Skeletal muscle tissue (tissue), 4 donors: ENCODE results near the gene NUDT3. TPM values are rescaled to one million over a fixed set of nuclear protein-coding genes. Genes with fewer than 3 reads are reported as not detected.
A peak's percentile ranks its signal among the peaks of the same experiment; 100 is the strongest.

Experiments used
- H3K27ac ChIP-seq: one replicate; pipeline ENCODE4 v1.7.0; 2013; ENCODE audit warnings: mild to moderate bottlenecking, low read depth, low read length, inconsistent platforms
- H3K27me3 ChIP-seq, 3 donors: one replicate each; pipeline ENCODE4 v1.7.0; 2013; ENCODE audit warnings: low read length in 3 of 3; ENCODE audit not compliant: control insufficient read depth in 3 of 3, insufficient read depth in 3 of 3
- H3K36me3 ChIP-seq, 3 donors: one replicate each; pipeline ENCODE4 v1.7.0; 2013; ENCODE audit warnings: low read length in 3 of 3; ENCODE audit not compliant: control insufficient read depth in 3 of 3, insufficient read depth in 3 of 3
- H3K4me1 ChIP-seq, 3 donors: one replicate each; pipeline ENCODE4 v1.7.0; 2013; ENCODE audit warnings: low read length in 3 of 3, mild to moderate bottlenecking in 3 of 3; ENCODE audit not compliant: control insufficient read depth in 3 of 3, insufficient read depth in 3 of 3
- H3K4me3 ChIP-seq, 3 donors: one replicate each; pipeline ENCODE4 v1.7.0; 2013; ENCODE audit warnings: low read length in 3 of 3
- H3K9ac ChIP-seq, 3 donors: one replicate each; pipeline ENCODE4 v1.7.0; 2013; ENCODE audit warnings: low read length in 3 of 3, mild to moderate bottlenecking in 3 of 3, moderate library complexity in 2 of 3, low read depth in 1 of 3
- H3K9me3 ChIP-seq, 3 donors: one replicate each; pipeline ENCODE4 v1.7.0; 2013; ENCODE audit warnings: low read length in 3 of 3; ENCODE audit not compliant: control insufficient read depth in 3 of 3
- total RNA-seq: library from RNA; depleted of rRNA; stranded (reverse); fragments of >200 nt; gene quantifications from one replicate; pipeline ENCODE4 v1.2.3, GENCODE V29; 2014
- donor health status: Osteomylitis.

Gene NUDT3
- total RNA-seq, 1 donor from 2014 or later, result 28.7 TPM

GRCh38 chr6:34237316-34237721, 155.2 kb downstream of the NUDT3 start:
- Histone ChIP-seq H3K27me3 (no peaks in the 10 kb centered on the region), H3K4me3 (peak overlapping the region; percentile 59 to 78 (median 73)), H3K9me3 (no peaks in the 10 kb centered on the region), H3K9ac (peak overlapping the region; percentile 51 to 84 (median 73)), H3K27ac (peak overlapping the region; percentile 36), H3K4me1 (peaks cover 4 to 12% (median 11%) of the 10 kb centered on the region in 3 donors), H3K36me3 (peaks cover 5 to 17% (median 9%) of the 10 kb centered on the region in 3 donors)

DNA sequence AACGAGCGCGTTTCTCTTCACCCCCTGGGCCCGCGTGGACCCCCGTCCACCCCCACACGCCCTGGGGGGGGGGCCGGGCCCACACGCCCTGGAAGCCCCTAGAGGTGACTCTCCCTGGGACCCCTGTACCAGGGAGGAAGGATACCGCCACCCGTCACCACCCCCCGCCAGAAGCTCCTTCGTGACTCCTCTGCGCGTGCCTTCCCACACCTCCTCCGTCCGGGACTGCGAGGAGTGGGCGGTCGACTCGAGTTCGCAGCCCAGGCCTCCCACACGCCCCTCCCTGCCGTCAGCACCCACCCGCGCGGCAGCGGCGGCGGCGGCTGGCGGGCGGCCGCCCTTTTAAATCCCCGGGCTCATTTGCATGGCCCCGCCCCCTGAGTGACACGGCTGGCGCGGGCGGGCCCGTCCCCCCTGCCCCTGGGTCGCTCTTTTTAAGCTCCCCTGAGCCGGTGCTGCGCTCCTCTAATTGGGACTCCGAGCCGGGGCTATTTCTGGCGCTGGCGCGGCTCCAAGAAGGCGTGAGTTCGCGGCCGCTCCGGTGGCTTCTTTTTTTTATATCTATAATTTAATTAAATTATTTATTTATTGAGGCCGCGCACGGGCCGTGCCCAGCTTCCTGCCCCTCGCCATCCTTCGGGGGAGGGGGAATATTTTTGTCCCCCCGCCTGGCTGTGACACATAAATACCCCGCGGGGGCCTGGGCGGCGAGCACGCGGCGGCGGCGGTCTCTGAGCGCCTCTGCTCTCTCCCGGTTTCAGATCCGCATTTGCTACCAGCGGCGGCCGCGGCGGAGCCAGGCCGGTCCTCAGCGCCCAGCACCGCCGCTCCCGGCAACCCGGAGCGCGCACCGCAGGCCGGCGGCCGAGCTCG, 155.8 kb downstream of the NUDT3 start, which contains the start of gene HMGA1:
Gene HMGA1, plus strand, starts transcription at position 431 of the 873 bp plus-strand sequence. CDS start 3,908 bp downstream, outside the sequence.
- Histone ChIP-seq H3K9me3 (no peaks in the 10 kb centered on the region), H3K27me3 (no peaks in the 10 kb centered on the region), H3K27ac (peak within 1 kb of the TSS; percentile 75), H3K4me1 (peaks cover 4 to 12% (median 11%) of the 10 kb centered on the region in 3 donors), H3K36me3 (peaks cover 4 to 11% (median 4%) of the 10 kb centered on the region in 3 donors), H3K4me3 (peak within 1 kb of the TSS; percentile 59 to 78 (median 73)), H3K9ac (peak within 1 kb of the TSS; percentile 51 to 84 (median 73))

- Histone ChIP-seq H3K27ac (peak overlapping the region; percentile 75), H3K9me3 (no peaks in the 10 kb centered on the region), H3K27me3 (no peaks in the 10 kb centered on the region), H3K4me3 (peak overlapping the region; percentile 59 to 68 (median 66)), H3K4me1 (peaks cover 4 to 12% (median 11%) of the 10 kb centered on the region in 3 donors), H3K36me3 (peaks cover 0 to 7% (median under 1%) of the 10 kb centered on the region in 3 donors), H3K9ac (peak overlapping the region; percentile 43 to 80 (median 56))
Observed at GRCh38 chr6:34236131-34236442, 156.4 kb downstream of the NUDT3 start.

GRCh38 chr6:34235307-34236130, 156.9 kb downstream of the NUDT3 start:
- H3K9ac ChIP-seq, result peak overlapping the region in 1 of 3 donors; percentile 43
- peak overlapping the region; percentile 59 to 68 (median 66) for H3K4me3 ChIP-seq
- H3K27ac ChIP-seq, result peak overlapping the region; percentile 75
- peaks cover 0 to under 1% (median 0%) of the 10 kb centered on the region in 3 donors for H3K36me3 ChIP-seq
- no peaks in the 10 kb centered on the region for H3K9me3 ChIP-seq
- H3K27me3 ChIP-seq, result no peaks in the 10 kb centered on the region
- peaks cover 4 to 12% (median 11%) of the 10 kb centered on the region in 3 donors for H3K4me1 ChIP-seq

DNA sequence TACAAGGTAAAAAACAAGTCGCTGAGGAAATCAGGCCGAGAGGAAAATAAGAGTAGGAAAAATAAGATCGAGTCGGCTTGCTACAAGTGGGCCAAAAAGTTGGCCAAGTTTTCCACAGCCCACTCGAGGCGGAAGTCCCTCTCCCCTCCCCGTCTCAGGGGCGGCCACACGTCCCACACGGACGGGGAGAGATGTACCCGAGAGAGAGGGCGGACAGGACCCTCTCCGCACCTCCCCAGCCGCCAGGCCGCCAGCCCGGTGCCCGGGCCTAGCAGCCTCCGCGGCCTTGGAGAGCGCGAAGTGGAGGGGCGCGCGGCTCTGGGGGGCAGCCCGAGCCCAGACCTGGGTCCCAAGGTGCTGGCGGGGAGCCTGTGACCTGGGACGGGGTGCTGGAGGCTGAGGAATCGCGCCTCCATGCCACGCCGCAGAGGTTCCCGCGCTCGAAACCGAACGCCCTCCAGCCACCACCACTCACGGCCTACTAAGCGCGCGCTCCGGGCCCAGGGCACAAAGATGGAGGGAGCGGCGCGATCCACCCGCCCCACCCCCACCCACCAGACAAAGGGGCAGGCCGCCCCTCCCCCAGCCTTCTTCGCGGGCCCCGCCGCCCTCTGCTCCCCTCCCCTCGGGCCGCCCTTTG, 157.7 kb downstream of the NUDT3 start:
- Histone ChIP-seq H3K27me3 (no peaks in the 10 kb centered on the region), H3K4me3 (no peak overlapping the region), H3K4me1 (peaks cover 4 to 12% (median 11%) of the 10 kb centered on the region in 3 donors), H3K27ac (no peak overlapping the region), H3K9ac (no peak overlapping the region), H3K9me3 (no peaks in the 10 kb centered on the region), H3K36me3 (no peaks in the 10 kb centered on the region)

DNA sequence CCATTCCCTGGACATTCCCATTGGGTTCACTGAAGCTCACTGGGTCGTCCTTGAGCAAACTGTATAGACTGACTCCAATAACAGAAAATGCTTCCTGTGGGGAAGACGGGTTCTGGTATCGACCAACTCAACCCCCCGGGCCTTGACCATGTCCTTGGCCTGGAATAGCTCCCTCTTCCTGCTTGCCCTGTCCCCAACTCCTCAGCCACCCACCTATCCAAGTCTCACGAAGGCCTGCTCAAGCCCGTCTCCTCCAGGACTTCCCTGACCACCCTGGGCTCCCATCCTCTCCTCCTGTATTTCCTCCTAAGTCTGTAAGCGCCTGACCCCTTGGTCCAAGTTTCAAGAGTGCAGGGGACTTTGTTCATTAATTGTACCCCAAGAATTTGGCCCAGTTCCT, 158.6 kb downstream of the NUDT3 start:
- Histone ChIP-seq H3K9me3 (no peaks in the 10 kb centered on the region), H3K4me3 (no peak overlapping the region), H3K36me3 (no peaks in the 10 kb centered on the region), H3K27ac (no peak overlapping the region), H3K27me3 (no peaks in the 10 kb centered on the region), H3K4me1 (peaks cover 8 to 12% (median 11%) of the 10 kb centered on the region in 3 donors), H3K9ac (no peak overlapping the region)

GRCh38 chr6:34232901-34233300, 159.6 kb downstream of the NUDT3 start:
- H3K4me1 ChIP-seq, result peaks cover 3 to 4% (median 4%) of the 10 kb centered on the region in 3 donors
- H3K4me3 ChIP-seq, result no peak overlapping the region
- peak overlapping the region in 1 of 3 donors; percentile 16 for H3K9ac ChIP-seq
- no peaks in the 10 kb centered on the region for H3K27me3 ChIP-seq
- no peaks in the 10 kb centered on the region for H3K9me3 ChIP-seq
- no peaks in the 10 kb centered on the region for H3K36me3 ChIP-seq
- H3K27ac ChIP-seq, result no peak overlapping the region

- H3K4me3 ChIP-seq, result no peak overlapping the region
- H3K9ac ChIP-seq, result no peak overlapping the region
- H3K27me3 ChIP-seq, result no peaks in the 10 kb centered on the region
- no peaks in the 10 kb centered on the region for H3K9me3 ChIP-seq
- H3K27ac ChIP-seq, result no peak overlapping the region
- H3K4me1 ChIP-seq, result peaks cover 3 to 4% (median 4%) of the 10 kb centered on the region in 3 donors
- H3K36me3 ChIP-seq, result no peaks in the 10 kb centered on the region
Observed at GRCh38 chr6:34231566-34232336, 160.7 kb downstream of the NUDT3 start.
